Calu3 (cell line): ENCODE data around the gene CCDC91. TPM values are rescaled to one million over a fixed set of nuclear protein-coding genes. Genes with fewer than 3 reads are reported as not detected.

ENCODE experiments used
- BruUV-seq: library from RNA; stranded (reverse); fragments of 400-500 nt; replicated peaks from 2 replicates; lab custom pipeline; 2021; lab: Mats Ljungman, UMichigan
- CTCF ChIA-PET: fragments of 300-600 bp; sonication (Branson Sonifier 250); formaldehyde crosslinking; loops from one replicate; lab custom pipeline; 2022; ENCODE audit warnings: antibody characterized with exemption; lab: Charles Lee
- DNase-seq: peaks from one replicate; pipeline ENCODE4 v3.0.0; 2022
- H3K27ac Mint-ChIP-seq: one replicate; pipeline ENCODE4 v1.8.0; 2022; ENCODE audit warnings: mixed read lengths; ENCODE audit not compliant: unreplicated experiment
- H3K27me3 Mint-ChIP-seq: one replicate; pipeline ENCODE4 v1.8.0; 2022; ENCODE audit warnings: mixed read lengths; ENCODE audit not compliant: unreplicated experiment
- H3K36me3 Mint-ChIP-seq: one replicate; pipeline ENCODE4 v1.8.0; 2022; ENCODE audit warnings: mild to moderate bottlenecking, moderate library complexity, mixed read lengths; ENCODE audit not compliant: insufficient read depth, unreplicated experiment
- H3K4me1 Mint-ChIP-seq: one replicate; pipeline ENCODE4 v1.8.0; 2022; ENCODE audit warnings: mild to moderate bottlenecking, low read depth, mixed read lengths; ENCODE audit not compliant: unreplicated experiment
- H3K4me3 Mint-ChIP-seq: one replicate; pipeline ENCODE4 v1.8.0; 2022; ENCODE audit warnings: mild to moderate bottlenecking, low read depth, moderate library complexity, mixed read lengths; ENCODE audit not compliant: unreplicated experiment
- H3K9me3 Mint-ChIP-seq: one replicate; pipeline ENCODE4 v1.8.0; 2022; ENCODE audit warnings: low read depth, mixed read lengths; ENCODE audit not compliant: unreplicated experiment
- CTCF ChIP-seq: fragments of 200-600 bp; IDR thresholded peaks from one replicate; pipeline ENCODE4 v1.8.0; 2022; ENCODE audit warnings: antibody characterized with exemption; ENCODE audit not compliant: unreplicated experiment
- intact Hi-C: fragments of 100-400 bp; cut with micrococcal nuclease; formaldehyde crosslinking; loops from one replicate; pipeline ENCODE4 v1.10.0; 2022; ENCODE audit not compliant: unreplicated experiment
- total RNA-seq: library from RNA; stranded (reverse); gene quantifications from 2 replicates; pipeline ENCODE4 v1.2.3, GENCODE V29; 2022

CCDC91 gene
- total RNA-seq, 1 experiment from 2014 or later, result 25.6 TPM

GRCh38 chr12:28292699-28293098 is 102.4 kb downstream of the CCDC91 start:
- Mint-ChIP-seq H3K4me1 (no peaks in the 10 kb centered on the region), H3K27ac (no peak overlapping the region), H3K4me3 (no peak overlapping the region), H3K36me3 (peaks cover 5% of the 10 kb centered on the region), H3K9me3 (peaks cover 6% of the 10 kb centered on the region), H3K27me3 (no peaks in the 10 kb centered on the region)
- intact Hi-C loops, result loop anchor here (10.0 kb wide), 1 partner anchor 58 kb away; no protein-coding TSS in a partner anchor
- no peak for DNase-seq
- CTCF ChIA-PET, result no interaction called here
- TF ChIP-seq CTCF, result no peak
- BruUV-seq, result no TSS peak

- DNase-seq, result no peak
- intact Hi-C loops, result loop anchor here (10.0 kb wide), 1 partner anchor 59 kb away; no protein-coding TSS in a partner anchor
- no peak for TF ChIP-seq CTCF
- CTCF ChIA-PET, result no interaction called here
- no TSS peak for BruUV-seq
- no peaks in the 10 kb centered on the region for H3K4me1 Mint-ChIP-seq
- H3K36me3 Mint-ChIP-seq, result peaks cover 5% of the 10 kb centered on the region
- no peak overlapping the region for H3K27ac Mint-ChIP-seq
- peaks cover 4% of the 10 kb centered on the region for H3K9me3 Mint-ChIP-seq
- no peak overlapping the region for H3K4me3 Mint-ChIP-seq
- no peaks in the 10 kb centered on the region for H3K27me3 Mint-ChIP-seq
Observed at GRCh38 chr12:28294300-28294699, 104.0 kb downstream of the CCDC91 start.

GRCh38 chr12:28296287-28296686 is 106.0 kb downstream of the CCDC91 start:
- Mint-ChIP-seq H3K4me1 (no peaks in the 10 kb centered on the region), H3K9me3 (no peaks in the 10 kb centered on the region), H3K27me3 (no peaks in the 10 kb centered on the region), H3K27ac (no peak overlapping the region), H3K4me3 (no peak overlapping the region), H3K36me3 (peaks cover 5% of the 10 kb centered on the region)
- DNase-seq, result no peak
- CTCF ChIA-PET, result no interaction called here
- intact Hi-C loops, result loop anchor here (10.0 kb wide), 1 partner anchor 61 kb away; no protein-coding TSS in a partner anchor
- no peak for TF ChIP-seq CTCF
- BruUV-seq, result no TSS peak

GRCh38 chr12:28303192-28303591 is 112.9 kb downstream of the CCDC91 start:
- Mint-ChIP-seq H3K4me3 (no peak overlapping the region), H3K27me3 (no peaks in the 10 kb centered on the region)
- no TSS peak for BruUV-seq

More at GRCh38 chr12:28303192-28303591, 112.9 kb downstream of the CCDC91 start:
- no peak for DNase-seq
- no peaks in the 10 kb centered on the region for H3K36me3 Mint-ChIP-seq
- H3K27ac Mint-ChIP-seq, result no peak overlapping the region
- CTCF ChIA-PET, result no interaction called here
- no peaks in the 10 kb centered on the region for H3K9me3 Mint-ChIP-seq
- intact Hi-C loops, result no loop called here
- no peaks in the 10 kb centered on the region for H3K4me1 Mint-ChIP-seq
- no peak for TF ChIP-seq CTCF
